Keratinocyte (primary cell): ENCODE results near the gene SYMPK.

Source experiments
- CTCF ChIP-seq, 3 experiments: IDR thresholded peaks in 1 of 3; conservative IDR thresholded peaks in 1 of 3; optimal IDR thresholded peaks in 1 of 3; 2 replicates in 2 of 3; 3 replicates in 1 of 3; pipeline versions ENCODE3 to v1.5.1; 2011; ENCODE audit warnings: low read length in 3 of 3, mild to moderate bottlenecking in 3 of 3, moderate library complexity in 2 of 3, control low read depth in 1 of 3, inconsistent platforms in 1 of 3; ENCODE audit not compliant: insufficient read depth in 2 of 3; ENCODE audit errors: extremely low read depth in 1 of 3
- EZH2 ChIP-seq: IDR thresholded peaks from one replicate; pipeline ENCODE4 v1.6.1; 2012; ENCODE audit warnings: inconsistent platforms, mild to moderate bottlenecking, low read length, moderate library complexity

- TF ChIP-seq CTCF (optimal IDR thresholded peaks at IDR 0.05 in 1 of 3, IDR thresholded peaks at IDR 0.05 in 1 of 3, conservative IDR thresholded peaks at IDR 0.05 in 1 of 3; ENCODE audit: extremely low read depth in 1 of 3, insufficient read depth in 2 of 3, low read length in 3 of 3) (no peak), EZH2 (no peak)
These were observed 72.0 kb downstream of the SYMPK start for GRCh38 chr19:45790942-45791341.
